AG04450 (cell line): ENCODE measurements around the gene PLCD1. TPM values are rescaled to one million over a fixed set of nuclear protein-coding genes. Genes with fewer than 3 reads are reported as not detected.
"Not testable (repeated sequence)": the region's sequence is repeated elsewhere in the genome, so short reads cannot be mapped to it uniquely, and the experiment has no call there.

Experiments
- CTCF ChIA-PET: fragments of 300-600, 350-600 bp; formaldehyde crosslinking; extraction: SDS; loops from one replicate; lab custom pipeline; 2022; ENCODE audit warnings: antibody characterized with exemption, inconsistent platforms; lab: Charles Lee
- POLR2A ChIA-PET: fragments of 350-600 bp; formaldehyde crosslinking; extraction: SDS; loops from one replicate; lab custom pipeline; 2021; ENCODE audit warnings: antibody characterized with exemption, inconsistent platforms; lab: Yijun Ruan, JAX
- DNase-seq: peaks from one replicate; pipeline ENCODE4 v3.0.0-alpha.2; 2011; ENCODE audit warnings: low read depth, low spot score
- H3K27ac ChIP-seq: one replicate; pipeline ENCODE4 v1.5.1; 2012; ENCODE audit warnings: low read depth, low read length, control low read depth
- H3K27me3 ChIP-seq: one replicate; pipeline ENCODE4 v1.6.0; 2012; ENCODE audit warnings: low read length; ENCODE audit not compliant: control insufficient read depth, insufficient read depth
- H3K4me3 ChIP-seq: 2 replicates; pipeline ENCODE4 v1.5.1; 2011; ENCODE audit warnings: mild to moderate bottlenecking, low read depth, low read length, control low read depth
- H3K9me3 ChIP-seq: 2 replicates; pipeline ENCODE4 v1.5.1; 2012; ENCODE audit warnings: low read length; ENCODE audit not compliant: control insufficient read depth, insufficient read depth
- polyA plus RNA-seq: library from polyadenylated mRNA; depleted of rRNA; stranded (reverse); fragments of >200 nt; gene quantifications from 2 replicates; pipeline ENCODE4 v1.2.3, GENCODE V29; 2011
- TF ChIP-seq, protein P1 (sequence below): IDR thresholded peaks from 2 replicates; pipeline ENCODE4 v1.5.1; 2011; ENCODE audit warnings: low read depth, low read length, control low read depth, inconsistent platforms

PLCD1 gene
- polyA plus RNA-seq, 1 experiment: 14.4 TPM

GRCh38 chr3:37990527-37990926 is 38.9 kb downstream of the PLCD1 start, which contains the start of gene VILL:
Gene VILL (plus strand): TSS chr3:37990786. CDS start chr3:37993673, 2,887 bp downstream.
- ChIA-PET POLR2A (no interaction called here), CTCF (no interaction called here)
- no peaks in the 10 kb centered on the region; the same call in 1 of the 2 replicates for H3K9me3 ChIP-seq
- DNase-seq: no peak
- H3K27ac ChIP-seq: peak within 1 kb of the TSS; percentile 21
- H3K4me3 ChIP-seq: no peak within 1 kb of the TSS
- TF ChIP-seq, protein P1, sequence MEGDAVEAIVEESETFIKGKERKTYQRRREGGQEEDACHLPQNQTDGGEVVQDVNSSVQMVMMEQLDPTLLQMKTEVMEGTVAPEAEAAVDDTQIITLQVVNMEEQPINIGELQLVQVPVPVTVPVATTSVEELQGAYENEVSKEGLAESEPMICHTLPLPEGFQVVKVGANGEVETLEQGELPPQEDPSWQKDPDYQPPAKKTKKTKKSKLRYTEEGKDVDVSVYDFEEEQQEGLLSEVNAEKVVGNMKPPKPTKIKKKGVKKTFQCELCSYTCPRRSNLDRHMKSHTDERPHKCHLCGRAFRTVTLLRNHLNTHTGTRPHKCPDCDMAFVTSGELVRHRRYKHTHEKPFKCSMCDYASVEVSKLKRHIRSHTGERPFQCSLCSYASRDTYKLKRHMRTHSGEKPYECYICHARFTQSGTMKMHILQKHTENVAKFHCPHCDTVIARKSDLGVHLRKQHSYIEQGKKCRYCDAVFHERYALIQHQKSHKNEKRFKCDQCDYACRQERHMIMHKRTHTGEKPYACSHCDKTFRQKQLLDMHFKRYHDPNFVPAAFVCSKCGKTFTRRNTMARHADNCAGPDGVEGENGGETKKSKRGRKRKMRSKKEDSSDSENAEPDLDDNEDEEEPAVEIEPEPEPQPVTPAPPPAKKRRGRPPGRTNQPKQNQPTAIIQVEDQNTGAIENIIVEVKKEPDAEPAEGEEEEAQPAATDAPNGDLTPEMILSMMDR: no peak
- H3K27me3 ChIP-seq: peaks cover 4% of the 10 kb centered on the region

- Histone ChIP-seq H3K4me3 (no peak overlapping the region), H3K27me3 (peaks cover 4% of the 10 kb centered on the region), H3K27ac (peak overlapping the region; percentile 21), H3K9me3 (no peaks in the 10 kb centered on the region; the same call in 1 of the 2 replicates)
- ChIA-PET POLR2A (no interaction called here), CTCF (interaction anchor here (1.0 kb wide), 1 partner anchor 14 kb away, joined by 4 read pairs; no protein-coding TSS in a partner anchor)
- DNase-seq: no peak
- TF ChIP-seq, protein P1: no peak
Measured at GRCh38 chr3:37989821-37990480, 39.5 kb downstream of the PLCD1 start.

GRCh38 chr3:37988931-37989525 is 40.4 kb downstream of the PLCD1 start:
- TF ChIP-seq, protein P1: no peak
- peaks cover 4% of the 10 kb centered on the region for H3K27me3 ChIP-seq
- no peak overlapping the region for H3K27ac ChIP-seq
- H3K4me3 ChIP-seq: no peak overlapping the region
- no peak for DNase-seq
- CTCF ChIA-PET: interaction anchor here (1.0 kb wide), 1 partner anchor 15 kb away, joined by 4 read pairs; no protein-coding TSS in a partner anchor
- POLR2A ChIA-PET: no interaction called here
- H3K9me3 ChIP-seq: no peaks in the 10 kb centered on the region; the same call in 1 of the 2 replicates

- H3K27me3 ChIP-seq, CTCF ChIA-PET, H3K4me3 ChIP-seq, H3K27ac ChIP-seq, POLR2A ChIA-PET, DNase-seq, H3K9me3 ChIP-seq: not testable (repeated sequence)
Measured at GRCh38 chr3:37988376-37988775, 41.1 kb downstream of the PLCD1 start.

DNA sequence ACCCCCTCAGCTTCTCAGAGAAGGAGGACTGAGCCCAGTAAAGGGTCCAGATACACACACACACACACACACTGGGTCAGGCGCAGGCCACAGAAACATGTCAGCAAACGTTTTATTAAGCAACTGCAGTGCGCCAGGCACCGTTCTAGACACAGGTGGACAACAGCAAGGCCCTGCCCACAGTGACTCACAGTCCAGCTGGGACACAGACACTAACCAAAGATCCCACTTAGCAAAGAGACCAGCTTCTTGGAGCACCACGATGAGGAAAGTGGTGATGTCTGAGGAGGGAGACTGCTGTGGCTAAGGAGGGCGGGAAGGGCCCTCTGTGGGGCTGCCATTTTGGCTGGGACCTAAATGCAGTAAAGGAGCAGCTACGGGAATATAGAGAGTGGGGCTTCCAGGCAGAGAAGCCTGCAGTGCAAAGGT is 41.7 kb downstream of the PLCD1 start:
- ChIA-PET CTCF (interaction anchor here (0.9 kb wide), 1 partner anchor 9 kb away, joined by 8 read pairs; no protein-coding TSS in a partner anchor), POLR2A (no interaction called here)
- Histone ChIP-seq H3K27ac (no peak overlapping the region), H3K27me3 (peaks cover 4% of the 10 kb centered on the region), H3K9me3 (no peaks in the 10 kb centered on the region; the same call in 1 of the 2 replicates), H3K4me3 (no peak overlapping the region)
- no peak for DNase-seq
- TF ChIP-seq, protein P1: no peak
